DMS79 treated with DMSO at 0.1 percent for 48 hours (cell line): Measurements from ENCODE around the gene NOS1AP.
"Not testable (repeated sequence)": the region's sequence is repeated elsewhere in the genome, so short reads cannot be mapped to it uniquely, and the experiment has no call there.

Source experiments
- DNase-seq: peaks from one replicate; lab custom pipeline; 2025; lab: John Stamatoyannopoulos, UW

Gene NOS1AP

DNA sequence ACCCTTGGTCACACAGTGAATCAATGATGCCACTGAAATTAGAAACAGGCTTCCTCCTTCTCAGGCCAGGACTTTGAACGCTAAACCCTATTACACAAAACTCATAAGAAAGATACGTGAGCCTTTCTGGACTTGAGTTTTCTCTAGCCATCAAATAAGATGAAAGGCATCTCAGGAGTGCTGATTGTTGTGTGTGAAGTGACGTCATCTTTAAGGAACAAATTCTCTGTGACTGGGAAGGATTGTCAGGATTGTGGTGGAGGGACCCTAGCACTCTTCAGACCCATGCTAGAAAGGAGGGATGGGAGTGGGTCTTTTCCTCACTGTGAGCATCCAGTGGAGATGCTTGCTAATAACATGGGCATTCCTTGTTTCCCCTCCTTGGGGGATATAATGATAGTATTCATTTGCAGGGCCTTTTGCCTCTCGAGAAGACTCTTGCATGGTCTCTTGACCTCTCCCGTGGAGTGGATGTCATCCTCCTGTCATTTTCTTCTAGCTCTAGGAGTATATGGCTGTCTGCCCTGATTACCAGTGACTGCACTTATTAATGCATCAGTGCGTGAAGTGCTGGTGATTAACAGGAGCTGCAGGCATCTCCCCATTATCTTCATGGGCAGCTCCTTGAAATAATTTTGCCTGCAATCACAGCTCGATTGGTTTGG, 267.3 kb downstream of the NOS1AP start:
- peak; percentile 36 for DNase-seq

DNA sequence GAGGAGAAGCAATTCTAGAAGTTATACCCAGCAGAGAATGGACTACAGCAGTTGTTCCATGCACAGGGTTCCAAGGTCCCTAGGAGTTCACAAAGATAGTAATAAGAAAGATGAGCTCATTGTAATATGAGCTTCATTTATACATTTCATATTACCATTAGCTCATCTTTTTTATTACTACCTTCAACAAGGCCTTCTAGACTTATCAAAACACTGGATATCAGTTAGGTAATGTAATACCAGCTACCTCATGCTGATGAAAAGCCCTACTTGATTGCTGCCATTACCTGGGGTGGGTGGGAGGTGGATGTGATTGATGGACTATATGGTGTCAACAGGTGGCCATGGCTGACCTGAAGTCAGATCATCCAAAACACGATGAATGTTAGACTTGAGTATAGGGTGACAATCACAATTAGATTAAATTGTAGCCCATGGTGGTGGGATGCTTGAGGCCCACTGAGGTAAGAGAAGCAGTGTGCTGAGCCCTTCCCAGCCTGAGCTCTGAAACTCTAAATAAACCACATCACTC, 273.0 kb downstream of the NOS1AP start:
- no peak for DNase-seq

DNA sequence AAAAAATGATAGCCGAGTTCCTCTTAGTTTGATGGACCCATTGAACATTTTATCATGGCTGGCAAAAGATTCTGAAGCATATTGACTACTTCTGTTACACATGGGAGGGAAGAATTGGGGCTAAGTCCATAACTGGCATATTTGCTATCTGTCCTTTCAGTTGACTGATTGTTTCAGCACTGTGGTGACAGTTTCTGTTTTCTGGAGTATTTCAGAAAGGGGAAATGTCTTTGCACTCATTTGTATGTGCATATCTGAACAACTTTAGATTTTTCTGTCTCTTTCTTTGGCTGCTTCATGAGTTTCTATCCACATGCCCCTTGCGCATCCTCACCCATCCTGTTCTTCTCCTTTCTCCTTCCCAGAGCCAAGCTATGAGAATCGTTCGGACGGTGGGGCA, 274.0 kb downstream of the NOS1AP start:
- DNase-seq: no peak

DNA sequence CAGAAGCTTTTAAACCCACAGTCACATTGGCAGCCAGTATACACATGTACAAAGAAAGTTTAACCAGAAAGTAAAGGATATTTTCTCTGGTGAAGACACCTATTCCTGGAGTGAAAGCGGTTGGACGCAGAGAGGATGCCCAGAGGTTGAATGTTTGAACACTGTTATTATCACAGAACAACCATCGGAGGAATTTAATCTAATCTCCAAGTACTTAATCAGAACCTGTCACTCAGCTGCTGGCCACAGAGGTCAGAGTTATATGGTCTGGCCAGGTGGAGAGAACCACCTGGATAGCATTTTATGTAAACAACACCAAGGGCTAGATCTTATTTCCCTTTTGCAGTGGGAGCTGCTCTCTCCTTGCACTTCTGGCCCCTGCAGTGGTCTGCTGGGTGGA, 277.8 kb downstream of the NOS1AP start:
- DNase-seq: no peak

DNA sequence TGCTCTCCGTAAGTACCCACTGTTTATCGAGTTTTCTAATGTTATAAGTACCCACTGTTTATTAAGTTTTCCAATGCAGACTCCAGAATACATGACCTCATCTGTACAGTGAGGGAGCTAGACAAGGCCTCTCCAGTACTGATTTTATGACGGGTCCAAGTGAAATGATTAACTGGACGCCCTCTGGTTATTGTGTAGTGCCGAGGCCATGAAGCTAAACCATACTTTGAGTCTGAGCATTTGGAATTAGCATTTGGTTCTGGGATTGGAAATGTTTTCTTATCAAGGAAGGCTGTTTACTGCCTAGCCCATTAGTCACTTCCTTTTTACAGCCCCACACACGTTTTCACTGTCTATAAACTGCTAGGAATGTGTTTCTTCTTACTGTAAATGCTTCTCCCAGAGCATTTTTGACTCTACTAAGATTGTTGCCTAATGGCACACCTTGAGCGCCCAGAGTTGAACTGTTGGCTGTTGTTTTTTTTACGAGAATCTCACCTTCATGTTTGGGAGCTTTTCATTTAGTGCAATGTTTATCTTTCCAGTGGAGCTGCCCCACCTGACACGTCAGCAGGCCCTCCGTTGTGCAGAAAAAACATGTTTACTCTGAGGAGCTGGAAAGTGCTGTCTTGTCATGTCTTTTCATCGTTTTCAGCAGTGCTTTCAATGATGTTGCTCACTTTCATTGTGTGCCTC, 280.3 kb downstream of the NOS1AP start:
- no peak for DNase-seq

DNA sequence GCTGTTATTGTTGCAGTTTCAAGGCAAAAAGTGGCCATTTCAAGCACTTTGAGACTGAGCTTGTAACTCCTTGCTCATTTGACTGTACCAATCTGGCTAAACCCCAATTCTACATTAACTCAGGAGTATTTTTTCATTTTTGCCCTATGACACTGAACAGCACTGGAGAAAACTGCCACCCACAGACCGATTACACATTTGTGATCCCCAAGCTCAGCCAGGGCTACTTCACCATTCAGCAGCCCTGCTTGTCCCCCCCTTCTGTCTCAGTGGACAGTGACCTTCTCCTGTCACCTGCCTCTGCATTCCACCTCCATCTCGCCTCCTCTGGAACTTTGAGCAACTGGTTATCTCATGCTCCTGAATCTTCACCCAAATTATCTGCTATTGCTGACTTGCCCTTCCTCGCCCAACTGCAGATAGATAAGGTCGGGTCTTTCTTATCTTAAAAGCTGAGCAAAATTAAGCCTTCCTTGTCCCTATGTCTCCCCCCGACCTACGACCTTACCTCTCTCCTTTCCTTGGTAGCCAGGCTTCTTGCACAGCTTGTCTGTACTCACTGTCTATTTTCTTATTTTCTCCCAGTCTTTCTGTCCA, 281.9 kb downstream of the NOS1AP start:
- no peak for DNase-seq

DNA sequence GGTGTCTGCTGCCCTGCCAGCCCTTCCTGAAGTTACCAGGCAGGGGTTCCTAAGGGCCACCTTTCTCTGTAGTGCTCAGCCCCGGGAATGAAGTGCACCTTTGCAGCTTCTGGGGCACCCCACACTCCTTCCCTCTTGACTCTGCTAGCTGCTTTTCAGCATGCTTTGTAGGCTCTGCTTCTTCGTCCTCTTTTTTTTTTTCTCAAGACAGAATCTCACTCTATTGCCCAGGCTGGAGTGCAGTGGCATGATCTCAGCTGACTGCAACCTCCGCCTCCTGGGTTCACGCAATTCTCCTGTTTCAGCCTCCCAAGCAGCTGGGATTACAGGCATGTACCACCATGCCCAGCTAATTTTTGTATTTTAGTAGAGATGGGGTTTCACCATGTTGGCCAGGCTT, 282.4 kb downstream of the NOS1AP start:
- DNase-seq: not testable (repeated sequence)

DNA sequence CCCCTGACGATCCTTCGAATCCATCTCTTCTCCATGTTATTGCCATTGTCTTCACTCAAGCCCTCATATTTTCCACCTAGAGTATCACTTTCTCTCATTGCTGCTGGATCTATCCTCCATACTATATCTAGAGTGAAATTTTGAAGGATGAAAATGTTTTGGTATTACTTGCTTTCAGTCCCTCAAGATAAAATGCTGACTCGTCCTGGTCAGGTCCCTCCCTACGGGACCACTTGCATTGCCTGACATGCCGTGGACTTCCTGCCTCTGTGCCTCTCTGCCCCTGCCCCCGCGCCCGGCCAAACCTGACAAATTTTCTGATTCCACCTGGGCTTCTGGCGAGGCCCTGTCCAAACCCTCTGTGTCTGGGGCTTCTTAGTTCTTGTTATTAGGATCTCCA, 283.6 kb downstream of the NOS1AP start:
- no peak for DNase-seq

DNA sequence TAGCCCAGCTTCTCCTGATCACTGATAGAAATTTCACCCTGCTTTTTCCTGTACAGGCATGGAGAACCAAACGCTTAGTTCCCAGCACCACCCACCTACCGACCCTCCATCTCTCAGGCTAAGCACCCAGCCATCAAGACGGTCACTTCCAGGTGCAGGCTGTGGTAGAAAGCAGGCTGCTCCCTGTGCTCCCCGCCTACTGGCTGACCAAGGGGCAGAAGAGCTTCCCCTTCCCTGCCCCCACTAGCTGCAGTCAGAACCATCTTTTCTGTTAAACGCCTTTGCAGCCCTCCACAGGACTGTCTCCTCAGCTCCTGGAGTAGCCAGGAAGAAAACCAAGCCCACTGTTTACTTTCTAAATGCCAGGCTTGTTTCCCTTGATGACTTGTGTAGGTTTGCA, 284.2 kb downstream of the NOS1AP start:
- DNase-seq: no peak

DNA sequence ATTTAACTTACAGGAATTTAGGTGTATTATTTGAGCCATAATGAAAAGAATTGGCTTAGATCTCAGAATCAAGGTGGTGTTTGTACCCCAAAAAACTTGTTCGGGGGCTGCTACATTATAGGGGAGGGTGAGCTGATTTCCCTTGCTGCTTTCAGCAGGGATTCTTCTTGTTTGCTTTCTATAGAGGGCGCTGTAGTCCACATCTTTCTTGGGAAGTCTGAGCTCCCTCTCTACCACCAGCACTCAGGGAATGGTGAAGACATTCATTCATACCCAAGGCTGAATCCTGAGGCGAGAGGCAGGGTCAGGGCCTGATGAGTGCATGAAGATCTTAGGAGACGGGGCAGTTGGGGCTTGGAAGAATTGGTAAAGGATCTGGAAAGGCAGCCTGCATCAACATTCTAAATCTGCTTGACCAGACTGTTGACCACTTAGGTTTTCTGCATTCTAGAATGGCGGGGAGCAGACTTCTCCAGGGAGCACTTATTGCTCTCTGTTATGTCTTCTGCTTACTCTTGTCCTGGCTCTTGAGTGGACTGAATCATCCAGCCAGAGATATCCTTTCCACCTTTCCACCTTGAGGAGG, 288.3 kb downstream of the NOS1AP start:
- DNase-seq: no peak

DNA sequence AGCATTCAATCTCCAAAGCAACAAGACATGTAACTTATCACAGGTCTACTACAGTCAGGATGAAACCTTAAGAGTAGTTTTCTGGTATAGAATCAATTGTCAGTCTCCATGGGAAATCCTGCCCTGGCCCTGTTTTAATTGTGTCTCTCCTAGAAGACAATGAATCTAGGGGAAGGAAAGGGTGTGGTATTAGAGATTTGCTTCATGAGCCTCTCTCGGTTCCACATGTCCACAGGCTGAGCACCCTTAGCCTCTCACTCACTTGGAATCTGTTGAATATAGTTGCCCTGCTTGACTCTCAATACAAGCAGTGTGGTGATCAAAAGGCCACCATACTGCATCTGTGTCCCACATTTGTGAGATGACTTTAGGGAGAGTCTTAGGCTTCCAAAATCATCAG, 289.4 kb downstream of the NOS1AP start:
- DNase-seq: no peak

DNA sequence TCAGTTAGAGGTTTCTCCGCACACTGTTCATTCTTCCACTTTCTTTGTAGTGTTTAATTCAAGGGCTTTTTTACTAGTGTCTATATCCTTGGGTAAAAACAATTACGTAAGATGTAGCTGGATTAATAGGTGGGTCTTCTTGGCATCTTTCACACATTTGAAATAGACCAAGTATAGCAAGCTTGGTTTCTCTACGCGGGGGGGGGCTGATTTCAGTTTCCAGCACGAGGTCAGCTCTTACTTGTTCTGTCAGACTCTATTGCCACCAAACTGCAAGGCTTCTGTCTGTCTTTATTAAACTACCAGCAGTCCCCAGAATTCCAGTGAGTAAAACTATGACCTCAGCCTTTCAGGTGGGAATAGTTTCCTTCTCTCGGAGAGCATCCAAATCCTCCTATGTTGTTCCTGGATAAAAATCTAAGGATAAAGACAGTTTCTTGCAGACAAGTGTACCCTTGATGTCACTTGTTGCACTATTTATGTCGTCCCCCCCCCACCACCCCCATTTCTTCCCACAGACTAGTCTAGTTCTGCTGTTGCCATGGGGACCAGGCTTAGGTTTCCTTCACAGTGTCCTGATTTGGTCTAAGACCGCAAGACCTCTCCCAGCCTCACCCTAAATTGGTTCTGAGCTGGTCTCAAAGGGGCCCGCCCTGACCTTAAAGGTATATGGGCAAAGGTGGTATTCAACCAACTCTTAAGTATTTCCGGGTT, 290.2 kb downstream of the NOS1AP start:
- no peak for DNase-seq

DNA sequence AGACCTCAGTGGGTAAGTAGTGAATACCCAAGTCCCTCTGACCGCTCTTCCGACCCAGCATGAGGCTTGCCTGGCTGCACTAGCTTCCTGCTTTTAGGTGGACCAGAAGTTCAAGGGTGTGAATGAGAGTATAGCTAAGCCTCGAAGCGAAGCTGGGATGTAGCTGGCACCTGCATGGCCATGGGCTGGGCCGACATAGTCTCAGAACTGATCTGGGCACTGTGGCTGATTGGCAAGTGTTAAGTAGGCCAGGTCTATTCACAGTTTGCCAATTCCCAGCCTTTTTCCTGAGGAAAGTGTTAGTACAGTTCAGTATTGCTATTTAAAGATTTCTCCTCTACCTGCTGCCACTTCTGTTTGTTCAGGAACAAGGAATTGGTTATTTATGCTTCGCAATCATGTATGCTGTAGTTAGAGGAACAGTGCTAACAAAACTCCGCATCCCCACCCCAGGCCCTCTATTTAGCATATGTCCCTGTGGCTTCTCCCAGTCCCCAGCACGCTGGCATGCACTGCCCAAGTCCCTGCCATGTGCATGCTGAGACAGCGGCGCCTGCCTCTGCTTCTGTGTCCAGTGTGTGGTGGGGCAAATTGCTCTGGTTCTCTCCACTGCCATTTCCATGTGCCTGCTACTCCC, 290.9 kb downstream of the NOS1AP start:
- DNase-seq: no peak

DNA sequence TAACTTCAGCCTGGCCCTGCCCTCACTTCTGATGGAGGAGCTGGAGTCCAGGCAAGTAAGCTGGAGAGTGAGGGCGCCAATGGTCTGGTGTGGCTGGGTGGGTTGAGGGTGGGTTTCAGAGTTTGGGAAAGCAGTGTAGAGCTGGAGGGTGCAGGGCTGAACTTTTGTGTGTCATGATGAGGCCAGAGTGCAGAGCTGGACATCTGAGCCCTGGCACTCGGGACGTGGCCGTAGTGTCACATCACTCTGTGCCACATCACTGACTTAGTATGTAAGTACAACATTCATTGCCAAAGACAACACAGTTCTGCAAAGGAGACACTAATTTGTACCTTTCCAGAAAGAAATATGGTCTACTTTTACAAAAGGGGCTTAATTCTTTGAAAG, 291.4 kb downstream of the NOS1AP start:
- no peak for DNase-seq

DNA sequence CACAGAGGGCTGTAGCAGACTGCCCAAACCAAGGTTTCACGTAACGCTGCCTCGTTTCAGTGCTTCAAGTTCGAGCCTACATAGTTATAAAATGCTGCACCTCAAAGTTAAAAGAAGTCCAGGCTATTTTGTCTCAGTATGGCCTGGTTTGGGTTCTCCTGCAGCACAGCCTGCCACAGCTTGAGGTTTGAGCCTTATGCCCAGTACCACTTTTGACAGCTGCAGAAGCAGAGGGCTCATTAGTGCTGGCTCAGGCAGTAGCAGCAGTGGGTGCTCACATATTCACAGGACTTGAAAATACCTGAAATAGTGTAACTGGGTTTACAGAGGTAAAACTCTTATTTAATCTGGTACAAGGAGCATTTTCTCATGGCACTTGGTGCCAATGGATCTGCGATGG, 291.9 kb downstream of the NOS1AP start:
- no peak for DNase-seq

DNA sequence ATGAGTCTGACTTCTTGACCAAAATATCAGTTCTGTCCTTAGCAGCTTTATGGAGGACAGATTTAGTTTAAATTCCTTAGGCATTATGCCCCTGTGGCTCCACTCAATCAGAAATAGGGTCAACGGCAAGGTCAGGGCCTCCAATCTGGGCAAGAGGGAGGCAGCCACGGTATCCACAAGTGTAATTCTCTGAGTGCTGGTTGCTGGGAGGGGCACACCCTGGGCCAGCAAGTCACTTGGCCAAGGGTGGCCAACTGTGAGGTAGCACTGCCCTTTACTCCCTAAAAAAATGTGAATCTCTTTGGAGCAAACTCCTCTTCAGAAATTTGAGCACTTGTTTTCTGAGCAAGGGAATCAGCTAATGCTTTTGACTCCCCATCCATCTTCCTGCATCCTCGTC, 294.3 kb downstream of the NOS1AP start:
- no peak for DNase-seq

DNA sequence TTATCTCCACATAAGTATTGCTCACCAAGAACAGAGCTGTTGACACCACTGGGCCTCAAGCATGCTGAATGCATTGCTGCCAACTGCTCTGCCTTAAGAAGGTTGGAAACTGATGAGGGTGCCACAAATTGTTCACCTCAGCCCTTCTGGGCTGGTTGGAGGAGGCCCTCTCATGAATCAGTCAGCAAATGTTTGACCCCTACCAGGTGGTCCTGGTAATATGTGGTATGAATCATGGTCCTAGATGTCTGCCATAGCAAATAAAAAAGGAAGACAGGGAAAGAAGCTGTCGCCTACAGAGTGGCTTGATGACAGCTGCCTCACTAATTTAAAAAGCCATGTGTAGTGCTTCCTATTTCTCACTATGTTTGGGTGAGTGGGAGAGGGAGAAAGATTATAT, 295.0 kb downstream of the NOS1AP start:
- DNase-seq: no peak

DNA sequence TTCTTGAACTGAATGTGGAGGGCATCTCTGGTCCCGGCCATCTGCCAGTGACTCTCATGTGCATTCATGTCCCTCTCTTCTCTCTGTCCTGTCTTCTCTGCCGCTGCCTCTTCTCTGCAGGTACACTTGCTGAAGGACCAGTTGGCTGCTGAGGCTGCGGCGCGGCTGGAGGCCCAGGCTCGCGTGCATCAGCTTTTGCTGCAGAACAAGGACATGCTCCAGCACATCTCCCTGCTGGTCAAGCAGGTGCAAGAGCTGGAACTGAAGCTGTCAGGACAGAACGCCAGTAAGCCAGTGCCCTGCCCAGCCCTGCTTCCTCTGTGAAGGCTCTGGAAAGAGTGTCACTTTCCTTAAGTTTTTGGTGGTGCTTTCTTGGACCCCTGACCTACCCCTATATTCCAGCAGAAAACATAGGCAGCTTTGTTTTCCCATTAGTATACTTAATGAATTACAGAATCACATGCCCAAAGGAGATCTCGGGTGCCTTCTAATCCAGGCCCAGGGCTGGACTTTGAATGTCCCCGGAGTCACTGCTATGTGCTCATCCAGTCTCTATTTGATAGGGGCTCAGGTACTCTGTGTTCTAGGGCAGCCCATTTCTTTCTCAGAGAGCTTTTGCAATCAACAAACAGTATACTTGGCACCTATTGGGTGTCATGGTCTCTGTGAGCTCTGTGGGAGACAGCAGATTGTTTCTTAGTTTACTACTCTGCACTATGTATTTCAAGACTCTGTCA, 296.0 kb downstream of the NOS1AP start:
- no peak for DNase-seq

DNA sequence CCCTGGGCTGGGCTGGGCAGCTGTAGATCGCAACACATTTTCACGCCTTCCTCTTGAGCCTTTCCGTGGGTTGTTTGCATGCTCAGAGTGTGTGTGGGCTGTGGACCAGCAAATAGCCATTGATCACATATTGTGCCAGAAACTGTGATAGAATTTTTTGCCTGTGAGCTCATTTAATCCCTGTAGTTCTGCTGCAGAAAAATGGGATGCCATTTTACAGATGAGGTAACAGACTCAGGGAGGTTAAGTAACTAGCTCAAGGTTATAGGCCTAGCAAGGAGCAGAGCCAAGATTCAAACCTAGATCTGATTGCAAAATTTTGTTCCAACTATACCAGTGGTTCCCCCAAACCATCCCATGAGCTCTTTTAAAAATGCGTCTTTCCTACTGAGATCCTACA, 296.7 kb downstream of the NOS1AP start:
- no peak for DNase-seq

DNA sequence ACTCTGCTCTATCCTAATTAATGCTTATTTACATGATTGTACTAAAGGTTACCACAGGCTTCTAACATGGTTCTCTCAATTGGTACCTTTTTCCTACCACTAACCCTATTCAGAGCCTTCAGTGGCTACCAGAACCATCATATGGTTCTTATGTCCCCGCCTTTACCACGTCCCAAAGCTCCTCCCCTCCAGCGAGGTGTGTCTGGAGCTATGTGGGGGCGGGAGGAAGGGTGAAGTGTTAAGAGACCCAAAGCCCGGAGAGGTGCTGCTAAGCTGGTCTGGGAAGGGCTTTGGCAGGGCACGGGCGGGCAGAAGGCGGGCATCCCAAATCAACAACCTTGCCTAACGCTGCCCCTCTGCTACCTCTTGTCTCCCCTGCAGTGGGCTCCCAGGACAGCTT, 297.2 kb downstream of the NOS1AP start:
- DNase-seq: no peak

DNA sequence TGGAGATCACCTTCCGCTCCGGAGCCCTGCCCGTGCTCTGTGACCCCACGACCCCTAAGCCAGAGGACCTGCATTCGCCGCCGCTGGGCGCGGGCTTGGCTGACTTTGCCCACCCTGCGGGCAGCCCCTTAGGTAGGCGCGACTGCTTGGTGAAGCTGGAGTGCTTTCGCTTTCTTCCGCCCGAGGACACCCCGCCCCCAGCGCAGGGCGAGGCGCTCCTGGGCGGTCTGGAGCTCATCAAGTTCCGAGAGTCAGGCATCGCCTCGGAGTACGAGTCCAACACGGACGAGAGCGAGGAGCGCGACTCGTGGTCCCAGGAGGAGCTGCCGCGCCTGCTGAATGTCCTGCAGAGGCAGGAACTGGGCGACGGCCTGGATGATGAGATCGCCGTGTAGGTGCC, 297.6 kb downstream of the NOS1AP start:
- DNase-seq: no peak
